NB4 (cell line): ENCODE results near the gene TRIM71.

Source experiments
- DNase-seq: peaks from one replicate; pipeline ENCODE4 v3.0.0; 2010; ENCODE audit warnings: low read depth
- H3K4me3 ChIP-seq: one replicate; pipeline ENCODE4 v1.5.1; 2011; ENCODE audit warnings: mild to moderate bottlenecking, low read depth, low read length, moderate library complexity
- CTCF ChIP-seq: IDR thresholded peaks from one replicate; pipeline ENCODE4 v1.5.1; 2012; ENCODE audit warnings: low read depth, low read length
- MAX ChIP-seq: IDR thresholded peaks from 2 replicates; pipeline ENCODE4 v1.6.1; 2011; ENCODE audit warnings: low read depth, low read length
- MYC ChIP-seq: IDR thresholded peaks from 2 replicates; pipeline ENCODE4 v1.6.1; 2011; ENCODE audit warnings: low read depth, low read length
- POLR2A ChIP-seq: IDR thresholded peaks from 2 replicates; pipeline ENCODE4 v1.6.1; 2011; ENCODE audit warnings: mild to moderate bottlenecking; ENCODE audit not compliant: insufficient read length; ENCODE audit errors: extremely low read depth

Gene TRIM71

GRCh38 chr3:32870373-32871095 is 52.7 kb downstream of the TRIM71 start:
- DNase-seq, result no peak
- no peak overlapping the region for H3K4me3 ChIP-seq
- TF ChIP-seq POLR2A, result no peak
- no peak for TF ChIP-seq CTCF
- no peak for TF ChIP-seq MAX
- no peak for TF ChIP-seq MYC

DNA sequence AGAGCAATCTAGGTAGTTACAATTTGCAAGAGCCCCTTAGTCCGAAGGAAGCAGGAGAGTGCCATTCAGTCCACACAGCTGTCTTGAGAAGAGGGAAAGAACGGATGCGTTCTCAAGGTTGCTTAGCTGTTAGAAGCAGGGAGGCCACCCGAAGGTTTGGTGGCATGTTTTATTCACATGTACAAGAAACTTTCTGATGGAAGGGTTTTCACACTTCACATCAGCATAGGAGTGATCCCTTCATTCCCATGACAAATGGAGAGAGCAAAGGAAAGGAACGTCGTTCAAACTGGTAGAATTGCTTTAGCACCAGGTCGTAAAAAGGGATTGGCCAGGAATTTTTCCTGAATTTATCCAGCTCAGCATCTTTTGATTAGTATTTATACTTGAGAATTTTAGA is 53.5 kb downstream of the TRIM71 start:
- TF ChIP-seq MYC, result no peak
- TF ChIP-seq POLR2A, result no peak
- no peak for TF ChIP-seq CTCF
- TF ChIP-seq MAX, result no peak
- DNase-seq, result no peak
- no peak overlapping the region for H3K4me3 ChIP-seq

DNA sequence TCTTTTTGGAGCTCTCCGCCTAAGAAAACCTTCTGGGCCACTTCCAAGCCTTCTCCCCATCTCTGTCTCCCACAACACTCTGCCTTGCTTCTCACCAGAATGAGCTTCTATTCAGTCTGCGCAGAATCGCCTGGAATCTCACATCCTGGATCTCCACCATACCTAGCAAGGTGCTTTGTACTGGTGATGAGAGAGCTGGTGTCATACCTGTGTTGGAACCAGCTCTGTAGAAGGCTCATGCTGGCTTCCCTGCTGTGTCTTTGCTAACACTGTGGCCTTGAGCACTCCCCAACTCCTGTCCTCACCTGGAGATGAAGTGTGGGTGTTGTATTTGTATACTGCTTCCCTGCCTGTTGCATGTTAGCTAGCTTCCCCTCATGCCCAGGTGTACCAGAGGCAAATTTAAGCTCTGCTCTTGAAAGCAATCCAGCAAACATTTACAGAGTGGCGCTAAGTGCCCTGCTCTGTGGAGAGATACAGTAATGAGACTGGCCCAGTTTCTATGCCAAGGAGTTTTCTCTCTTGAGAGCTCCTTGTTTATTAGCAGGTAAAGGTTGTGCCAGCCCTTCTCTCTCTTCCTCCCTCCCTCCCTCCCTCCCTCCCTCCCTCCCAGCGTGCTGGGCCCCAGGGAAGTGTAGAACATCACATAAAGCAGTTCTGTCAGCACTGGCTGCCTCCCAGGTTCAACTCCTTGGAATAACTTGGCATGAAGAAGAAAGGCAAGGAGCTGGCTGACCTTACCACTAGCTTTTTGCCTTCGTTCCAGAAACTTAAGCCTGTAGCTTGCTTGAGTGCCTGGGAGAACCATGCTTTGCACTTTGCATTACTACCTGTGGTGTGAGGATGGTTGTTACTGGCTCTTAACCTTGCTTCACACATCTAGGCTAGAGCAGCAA is 54.9 kb downstream of the TRIM71 start:
- H3K4me3 ChIP-seq, result no peak overlapping the region
- TF ChIP-seq POLR2A (no peak), MAX (no peak), CTCF (no peak), MYC (no peak)
- no peak for DNase-seq

DNA sequence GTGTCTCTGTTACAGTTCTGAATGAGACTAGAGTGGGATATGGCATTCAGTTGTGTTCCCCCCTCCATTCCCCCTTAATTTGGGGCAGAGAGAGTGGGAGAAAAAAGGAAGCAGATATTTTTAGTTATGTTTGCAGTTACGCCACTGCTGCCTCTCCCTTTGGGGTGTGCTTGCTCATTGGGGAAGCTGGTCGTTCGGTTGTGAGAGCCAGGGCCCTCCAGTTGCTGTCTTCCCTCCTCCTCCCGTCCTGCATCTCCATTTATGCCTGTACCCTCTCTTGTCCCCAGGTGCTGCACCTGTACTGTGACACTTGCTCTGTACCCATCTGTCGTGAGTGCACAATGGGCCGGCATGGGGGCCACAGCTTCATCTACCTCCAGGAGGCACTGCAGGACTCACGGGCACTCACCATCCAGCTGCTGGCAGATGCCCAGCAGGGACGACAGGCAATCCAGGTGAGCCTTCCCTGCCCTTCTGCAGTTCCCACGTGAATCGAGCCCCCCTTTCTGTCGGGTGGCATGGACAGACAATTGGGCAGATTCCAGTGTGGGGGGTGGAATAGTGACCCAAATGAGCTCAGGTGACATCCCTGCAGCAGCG is 55.8 kb downstream of the TRIM71 start:
- no peak overlapping the region for H3K4me3 ChIP-seq
- peak; percentile 7 for TF ChIP-seq CTCF
- TF ChIP-seq MAX, result no peak
- peak; percentile 75 for DNase-seq

DNA sequence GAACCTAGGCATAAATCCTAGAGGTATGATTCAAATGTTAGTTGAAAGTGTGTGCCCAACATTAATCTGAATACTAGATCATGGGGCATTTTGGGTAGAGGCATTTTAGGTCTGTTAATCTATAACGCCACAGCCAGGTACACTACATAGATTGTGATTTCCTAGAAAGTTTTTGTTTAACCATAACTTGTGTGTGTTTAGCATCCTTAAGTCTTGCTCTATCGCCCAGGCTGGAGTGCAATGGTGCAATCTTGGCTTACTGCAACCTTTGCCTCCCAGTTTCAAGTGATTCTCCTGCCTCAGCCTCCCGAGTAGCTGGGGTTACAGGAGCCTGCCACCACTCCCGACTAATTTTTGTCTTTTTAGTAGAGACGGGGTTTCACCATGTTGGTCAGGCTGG is 59.1 kb downstream of the TRIM71 start:
- no peak for DNase-seq
- no peak for TF ChIP-seq POLR2A
- TF ChIP-seq CTCF, result no peak
- TF ChIP-seq MAX, result no peak
- no peak for TF ChIP-seq MYC
- H3K4me3 ChIP-seq, result no peak overlapping the region
